Tibial artery (tissue), 4 donors: Measurements from ENCODE around the gene PFDN2.

Experiments used
- DNase-seq, 2 donors: peaks; one replicate each; pipeline ENCODE4 v3.0.0-alpha.2; 2019
- H3K27ac ChIP-seq, 2 donors: fragments of 200-600 bp; sonication (generic) in 1 of 2; 1 replicate in 1 of 2; 2 replicates in 1 of 2; pipeline ENCODE4 v1.5.1; 2018 to 2019; ENCODE audit warnings: mild to moderate bottlenecking in 1 of 2
- H3K27me3 ChIP-seq, 2 donors: fragments of 200-600 bp; sonication (generic) in 1 of 2; one replicate each; pipeline versions ENCODE4 v1.5.1 to v1.6.0; 2016 to 2019
- H3K36me3 ChIP-seq, 3 donors: fragments of 200-600 bp; sonication (generic) in 2 of 3; one replicate each; pipeline ENCODE4 v1.5.1; 2016 to 2019; ENCODE audit warnings: mild to moderate bottlenecking in 2 of 3
- H3K4me1 ChIP-seq, 4 donors: fragments of 200-600 bp; sonication (generic) in 2 of 4; 1 replicate in 3 of 4; 2 replicates in 1 of 4; pipeline ENCODE4 v1.5.1; 2016 to 2019
- H3K4me3 ChIP-seq, 2 donors: fragments of 200-600 bp; sonication (generic) in 1 of 2; 1 replicate in 1 of 2; 2 replicates in 1 of 2; pipeline ENCODE4 v1.5.1; 2018 to 2019; ENCODE audit warnings: mild to moderate bottlenecking in 2 of 2
- H3K9me3 ChIP-seq, 3 donors: fragments of 200-600 bp; sonication (generic) in 1 of 3; one replicate each; pipeline ENCODE4 v1.5.1; 2016 to 2019
- CTCF ChIP-seq, 2 experiments: fragments of 200-600 bp in 1 of 2; fragments of 450-650 bp in 1 of 2; IDR thresholded peaks; one replicate each; pipeline ENCODE4 v1.5.1; 2017 to 2019; ENCODE audit warnings: antibody characterized with exemption in 2 of 2, mild to moderate bottlenecking in 1 of 2, moderate library complexity in 1 of 2
- intact Hi-C: fragments of 100-400 bp; cut with DNase I; formaldehyde crosslinking; loops from one replicate; pipeline ENCODE4 v1.15.0; 2023; ENCODE audit warnings: low total_unique reads

The PFDN2 gene

GRCh38 chr1:161088587-161089110 lies 29.2 kb downstream of the PFDN2 start:
- Histone ChIP-seq H3K36me3 (no peaks in the 10 kb centered on the region), H3K27ac (no peak overlapping the region), H3K4me3 (no peak overlapping the region), H3K4me1 (peaks cover 0 to 3% (median 0%) of the 10 kb centered on the region in 4 donors), H3K9me3 (no peaks in the 10 kb centered on the region), H3K27me3 (peaks cover 0 to 24% of the 10 kb centered on the region in 2 donors)
- intact Hi-C loops, result no loop called here
- TF ChIP-seq CTCF (IDR thresholded peaks at IDR 0.05), result no peak
- DNase-seq, result no peak

- no peaks in the 10 kb centered on the region for H3K9me3 ChIP-seq
- H3K4me1 ChIP-seq, result peaks cover 0 to 9% (median 0%) of the 10 kb centered on the region in 4 donors
- H3K27ac ChIP-seq, result no peak overlapping the region
- no peak for DNase-seq
- intact Hi-C loops, result no loop called here
- TF ChIP-seq CTCF (IDR thresholded peaks at IDR 0.05), result no peak
- H3K36me3 ChIP-seq, result no peaks in the 10 kb centered on the region
- no peak overlapping the region for H3K4me3 ChIP-seq
- peaks cover 0 to 24% of the 10 kb centered on the region in 2 donors for H3K27me3 ChIP-seq
Observed at GRCh38 chr1:161086457-161086856, 31.4 kb downstream of the PFDN2 start.

- H3K4me3 ChIP-seq, result no peak overlapping the region
- peaks cover 0 to 9% (median 0%) of the 10 kb centered on the region in 4 donors for H3K4me1 ChIP-seq
- H3K36me3 ChIP-seq, result no peaks in the 10 kb centered on the region
- no peaks in the 10 kb centered on the region for H3K9me3 ChIP-seq
- intact Hi-C loops, result no loop called here
- H3K27me3 ChIP-seq, result peaks cover 0 to 24% of the 10 kb centered on the region in 2 donors
- no peak for DNase-seq
- no peak for TF ChIP-seq CTCF (IDR thresholded peaks at IDR 0.05)
- H3K27ac ChIP-seq, result no peak overlapping the region
Observed at GRCh38 chr1:161085165-161085564, 32.7 kb downstream of the PFDN2 start.

GRCh38 chr1:161084597-161084988 lies 33.2 kb downstream of the PFDN2 start:
- peaks cover 0 to 25% of the 10 kb centered on the region in 2 donors for H3K27me3 ChIP-seq
- no peaks in the 10 kb centered on the region for H3K9me3 ChIP-seq
- intact Hi-C loops, result no loop called here
- TF ChIP-seq CTCF (IDR thresholded peaks at IDR 0.05), result no peak
- H3K36me3 ChIP-seq, result no peaks in the 10 kb centered on the region
- H3K27ac ChIP-seq, result no peak overlapping the region
- DNase-seq, result no peak
- H3K4me1 ChIP-seq, result peaks cover 0 to 11% (median 0%) of the 10 kb centered on the region in 4 donors
- H3K4me3 ChIP-seq, result no peak overlapping the region

- no peak for DNase-seq
- TF ChIP-seq CTCF (IDR thresholded peaks at IDR 0.05), result no peak
- no peaks in the 10 kb centered on the region for H3K36me3 ChIP-seq
- H3K27ac ChIP-seq, result no peak overlapping the region
- H3K9me3 ChIP-seq, result no peaks in the 10 kb centered on the region
- H3K4me3 ChIP-seq, result no peak overlapping the region
- H3K4me1 ChIP-seq, result peaks cover 0 to 16% (median 0%) of the 10 kb centered on the region in 4 donors
- intact Hi-C loops, result no loop called here
- H3K27me3 ChIP-seq, result peaks cover 0 to 25% of the 10 kb centered on the region in 2 donors
Observed at GRCh38 chr1:161083748-161084596, 33.9 kb downstream of the PFDN2 start.
